GM19023 (cell line): ENCODE measurements around the gene IRF2BPL.

Experiments
- ATAC-seq: cut with Tn5 transposase; IDR thresholded peaks from one replicate; pipeline ENCODE4 v1.9.1; 2021; ENCODE audit warnings: mild to moderate bottlenecking, moderate library complexity; ENCODE audit not compliant: unreplicated experiment

The IRF2BPL gene

GRCh38 chr14:77014734-77015133 is 13.8 kb downstream of the IRF2BPL start:
- ATAC-seq = no peak

GRCh38 chr14:77014004-77014604 is 14.4 kb downstream of the IRF2BPL start:
- ATAC-seq = no peak

GRCh38 chr14:77012193-77012765 is 16.2 kb downstream of the IRF2BPL start:
- no peak for ATAC-seq

- ATAC-seq = no peak
Measured at GRCh38 chr14:77011245-77011644, 17.3 kb downstream of the IRF2BPL start.

GRCh38 chr14:77009014-77009413 is 19.5 kb downstream of the IRF2BPL start:
- ATAC-seq = no peak

- no peak for ATAC-seq
Measured at GRCh38 chr14:77008541-77008940, 20.0 kb downstream of the IRF2BPL start.

- ATAC-seq = no peak
Measured at GRCh38 chr14:77007975-77008421, 20.5 kb downstream of the IRF2BPL start.

GRCh38 chr14:77007183-77007974 is 21.1 kb downstream of the IRF2BPL start:
- no peak for ATAC-seq

- no peak for ATAC-seq
Measured at GRCh38 chr14:77006132-77006531, 22.4 kb downstream of the IRF2BPL start.

GRCh38 chr14:77005559-77005958 is 22.9 kb downstream of the IRF2BPL start:
- ATAC-seq = no peak

GRCh38 chr14:77004711-77005460 is 23.6 kb downstream of the IRF2BPL start:
- no peak for ATAC-seq

GRCh38 chr14:77003960-77004710 is 24.4 kb downstream of the IRF2BPL start:
- no peak for ATAC-seq

- ATAC-seq = no peak
Measured at GRCh38 chr14:77002889-77003288, 25.6 kb downstream of the IRF2BPL start.

GRCh38 chr14:77002335-77002734 is 26.2 kb downstream of the IRF2BPL start:
- no peak for ATAC-seq

GRCh38 chr14:77000340-77001270 is 27.9 kb downstream of the IRF2BPL start:
- peak; percentile 58 for ATAC-seq

- ATAC-seq = no peak
Measured at GRCh38 chr14:76998910-76999309, 29.6 kb downstream of the IRF2BPL start.

GRCh38 chr14:76997257-76997970 is 31.1 kb downstream of the IRF2BPL start:
- no peak for ATAC-seq

GRCh38 chr14:76996563-76997146 is 31.9 kb downstream of the IRF2BPL start:
- ATAC-seq = no peak
